ENCODE measurements around the gene NCOA6. TPM values are rescaled to one million over a fixed set of nuclear protein-coding genes. Genes with fewer than 3 reads are reported as not detected.
A peak's percentile ranks its signal among the peaks of the same experiment; 100 is the strongest.

NCOA6 gene
- total and polyA plus RNA-seq, 7 experiments from 2014 or later, result 4.6 to 31.9 (median 26.5) TPM

DNA sequence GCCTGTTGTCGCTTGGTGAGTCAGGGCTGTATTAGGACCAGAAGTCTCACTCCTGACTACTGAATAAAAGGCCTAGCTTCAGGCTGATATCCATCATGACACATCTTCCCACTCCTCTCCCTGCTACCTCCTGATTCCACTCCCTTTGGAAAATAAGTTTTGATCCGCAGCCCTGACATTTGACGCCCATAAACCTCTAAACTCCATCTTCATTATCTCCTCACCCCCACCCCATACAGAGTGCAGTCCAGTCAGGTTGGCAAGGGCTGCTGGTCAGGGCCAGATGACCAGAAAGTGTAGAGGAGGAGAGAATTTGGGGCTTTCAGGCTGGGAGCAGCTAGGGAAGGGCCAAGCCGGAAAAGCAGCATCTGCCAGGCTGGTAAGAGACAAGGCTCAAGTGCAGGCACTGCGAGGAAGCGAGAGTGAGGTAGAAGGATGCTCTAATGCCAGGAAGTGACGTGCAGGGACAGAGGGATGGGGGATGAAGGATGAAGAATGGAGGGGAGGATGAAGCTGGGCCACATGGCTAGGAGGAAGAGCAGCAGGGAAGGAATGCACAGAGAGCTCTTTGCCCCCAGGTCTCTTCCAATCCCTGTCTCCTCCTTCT, 46.0 kb upstream of the NCOA6 start:
- ATAC-seq (no peak), DNase-seq (no peak)
- peak overlapping the region; percentile 84 to 97 (median 88) for H3K4me3 Mint-ChIP-seq
- Histone ChIP-seq H3K4me3 (ENCODE audit: low read length) (no peak overlapping the region), H3K4me1 (ENCODE audit: control insufficient read depth in 2 of 2, insufficient read depth in 2 of 2, low read length in 2 of 2) (peaks cover 30 to 44% of the 10 kb centered on the region in 2 donors), H3K36me3 (ENCODE audit: control insufficient read depth in 2 of 3, insufficient read depth in 3 of 3, low read length in 3 of 3) (no peaks in the 10 kb centered on the region), H3K27me3 (ENCODE audit: control insufficient read depth in 2 of 2, insufficient read depth in 2 of 2, low read length in 2 of 2) (no peaks in the 10 kb centered on the region), H3K9me3 (ENCODE audit: control insufficient read depth in 2 of 3, low read length in 3 of 3) (no peaks in the 10 kb centered on the region), H3K27ac (ENCODE audit: low read depth, low read length) (peak overlapping the region; percentile 72)
- H3K4me1 Mint-ChIP-seq, result peaks cover 45 to 77% (median 68%) of the 10 kb centered on the region in 7 donors
- peaks cover 0 to 1% (median 0%) of the 10 kb centered on the region in 11 donors for H3K9me3 Mint-ChIP-seq
- H3K36me3 Mint-ChIP-seq, result peaks cover 0 to 3% (median 0%) of the 10 kb centered on the region in 5 donors
- H3K27me3 Mint-ChIP-seq, result no peaks in the 10 kb centered on the region
- CTCF ChIA-PET, result interaction anchor here (6.0 kb wide), 1 partner anchor 86 kb away, joined by 33 read pairs; the partner anchor contains the start of genes GSS and MYH7B
- peak overlapping the region in 8 of 9 donors; percentile 14 to 90 (median 82) for H3K27ac Mint-ChIP-seq
- POLR2A ChIA-PET, result interaction anchor here (6.0 kb wide), 1 partner anchor 85 kb away, joined by 32 read pairs; the partner anchor contains the start of genes GSS and MYH7B
- intact Hi-C loops (cut with micrococcal nuclease), result loop anchor here (5.0 to 10.0 kb wide), 4 partner anchors 276 to 873 kb away; partner anchors contain the start of genes CEP250 (in 1 of the 2), EDEM2 (in 1 of the 2), MMP24OS (in 1 of the 2) and RBM39 (in 1 of the 2)

DNA sequence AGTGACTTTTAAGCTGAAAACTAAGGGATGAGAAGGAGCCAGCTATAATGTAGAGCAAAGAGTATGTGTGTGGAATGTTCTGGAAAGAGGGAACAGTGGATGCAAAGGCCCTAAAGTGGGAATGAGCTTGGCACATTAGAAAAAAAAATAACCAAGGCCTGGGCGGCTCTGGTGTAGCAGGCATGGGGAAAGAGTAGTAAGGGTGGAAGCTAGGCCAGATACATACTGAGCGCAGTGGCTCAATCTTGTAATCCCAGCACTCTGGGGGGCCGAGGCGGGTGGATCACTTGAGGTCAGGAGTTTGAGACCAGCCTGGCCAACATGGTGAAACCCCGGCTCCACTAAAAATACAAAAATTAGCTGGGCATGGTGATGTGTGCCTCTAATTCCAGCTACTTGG, 38.8 kb upstream of the NCOA6 start:
- peaks cover 0 to 33% (median 5%) of the 10 kb centered on the region in 5 donors for H3K36me3 Mint-ChIP-seq

DNA sequence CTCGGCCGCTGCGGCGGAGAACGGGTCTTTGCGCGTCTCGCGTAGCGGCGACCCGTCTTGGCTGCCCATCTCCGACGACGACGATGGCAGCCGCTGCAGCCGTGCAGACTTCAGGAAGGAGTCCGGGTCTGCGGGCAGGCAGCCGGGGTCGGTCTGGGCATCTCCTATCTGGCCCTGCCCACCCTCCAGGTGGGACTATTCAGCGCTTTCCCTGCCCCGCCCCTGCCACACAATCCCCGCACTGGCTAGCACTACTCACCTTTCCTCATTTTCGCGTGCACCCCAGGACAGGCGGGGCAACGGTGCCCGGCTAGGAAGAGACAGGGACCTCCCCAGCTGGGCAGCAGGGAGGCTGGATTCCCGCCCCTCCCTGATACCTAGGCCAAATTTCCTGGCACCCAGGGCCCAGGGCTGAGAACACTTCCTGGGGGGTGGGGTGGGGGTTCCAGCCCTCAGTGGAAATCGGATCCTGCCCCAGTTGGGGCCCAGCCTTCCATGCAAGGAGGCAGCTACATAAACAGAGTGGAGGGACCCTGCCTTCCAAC, 38.0 kb upstream of the NCOA6 start:
- H3K9me3 ChIP-seq (ENCODE audit: control insufficient read depth in 2 of 3, low read length in 3 of 3), result no peaks in the 10 kb centered on the region
- intact Hi-C loops (cut with micrococcal nuclease), result no loop called here
- Mint-ChIP-seq H3K36me3 (peaks cover 0 to 37% (median 5%) of the 10 kb centered on the region in 5 donors), H3K27ac (no peak overlapping the region), H3K9me3 (no peaks in the 10 kb centered on the region), H3K4me3 (no peak overlapping the region), H3K27me3 (no peaks in the 10 kb centered on the region), H3K4me1 (peaks cover 1 to 22% (median 11%) of the 10 kb centered on the region in 7 donors)
- no peak overlapping the region for H3K27ac ChIP-seq (ENCODE audit: low read depth, low read length)
- no peaks in the 10 kb centered on the region for H3K27me3 ChIP-seq (ENCODE audit: control insufficient read depth in 2 of 2, insufficient read depth in 2 of 2, low read length in 2 of 2)
- DNase-seq (no peak), ATAC-seq (no peak)
- H3K4me3 ChIP-seq (ENCODE audit: low read length), result no peak overlapping the region
- no peaks in the 10 kb centered on the region for H3K4me1 ChIP-seq (ENCODE audit: control insufficient read depth in 2 of 2, insufficient read depth in 2 of 2, low read length in 2 of 2)
- ChIA-PET POLR2A (interaction anchor here (1.8 kb wide), 1 partner anchor 16 kb away, joined by 6 read pairs; no protein-coding TSS in a partner anchor), CTCF (no interaction called here)
- peaks cover 0 to 57% (median 0%) of the 10 kb centered on the region in 3 experiments for H3K36me3 ChIP-seq (ENCODE audit: control insufficient read depth in 2 of 3, insufficient read depth in 3 of 3, low read length in 3 of 3)

More for the DNA sequence above, 38.8 kb upstream of the NCOA6 start:
- Mint-ChIP-seq H3K4me3 (no peak overlapping the region), H3K9me3 (no peaks in the 10 kb centered on the region), H3K27ac (peak overlapping the region in 3 of 9 donors; percentile 14 to 53 (median 28)), H3K27me3 (no peaks in the 10 kb centered on the region), H3K4me1 (peaks cover 1 to 22% (median 14%) of the 10 kb centered on the region in 7 donors)
- no peak for ATAC-seq
- H3K27ac ChIP-seq (ENCODE audit: low read depth, low read length), result no peak overlapping the region
- intact Hi-C loops (cut with micrococcal nuclease), result no loop called here
- CTCF ChIA-PET, result no interaction called here
- no peaks in the 10 kb centered on the region for H3K27me3 ChIP-seq (ENCODE audit: control insufficient read depth in 2 of 2, insufficient read depth in 2 of 2, low read length in 2 of 2)
- no peaks in the 10 kb centered on the region for H3K9me3 ChIP-seq (ENCODE audit: control insufficient read depth in 2 of 3, low read length in 3 of 3)
- H3K4me1 ChIP-seq (ENCODE audit: control insufficient read depth in 2 of 2, insufficient read depth in 2 of 2, low read length in 2 of 2), result no peaks in the 10 kb centered on the region
- H3K4me3 ChIP-seq (ENCODE audit: low read length), result no peak overlapping the region
- DNase-seq, result no peak
- POLR2A ChIA-PET, result no interaction called here
- peaks cover 0 to 52% (median 0%) of the 10 kb centered on the region in 3 experiments for H3K36me3 ChIP-seq (ENCODE audit: control insufficient read depth in 2 of 3, insufficient read depth in 3 of 3, low read length in 3 of 3)

DNA sequence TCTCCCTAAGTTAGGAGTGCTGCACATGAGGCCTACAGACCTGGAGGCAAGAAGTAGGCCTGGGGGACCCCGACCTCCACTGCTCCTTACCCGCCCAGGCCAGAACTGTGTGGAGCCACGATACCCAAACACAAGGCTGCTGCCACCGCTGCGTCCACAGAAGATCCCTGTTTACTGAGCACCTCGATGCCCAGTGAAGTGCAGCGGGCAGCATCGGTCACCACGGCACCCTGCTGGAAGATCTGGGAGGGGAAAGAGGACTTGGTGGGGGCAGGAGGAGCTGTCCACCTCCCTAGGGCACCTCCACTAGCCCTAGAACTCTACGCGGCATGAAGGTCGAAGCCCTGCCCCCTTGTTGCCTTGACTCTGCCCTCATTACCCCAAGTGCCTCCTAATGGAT, 37.3 kb upstream of the NCOA6 start:
- POLR2A ChIA-PET, result interaction anchor here (1.8 kb wide), 1 partner anchor 15 kb away, joined by 6 read pairs; no protein-coding TSS in a partner anchor
- peak overlapping the region in 1 of 9 donors; percentile 10 for H3K27ac Mint-ChIP-seq
- no peaks in the 10 kb centered on the region for H3K4me1 ChIP-seq (ENCODE audit: control insufficient read depth in 2 of 2, insufficient read depth in 2 of 2, low read length in 2 of 2)

DNA sequence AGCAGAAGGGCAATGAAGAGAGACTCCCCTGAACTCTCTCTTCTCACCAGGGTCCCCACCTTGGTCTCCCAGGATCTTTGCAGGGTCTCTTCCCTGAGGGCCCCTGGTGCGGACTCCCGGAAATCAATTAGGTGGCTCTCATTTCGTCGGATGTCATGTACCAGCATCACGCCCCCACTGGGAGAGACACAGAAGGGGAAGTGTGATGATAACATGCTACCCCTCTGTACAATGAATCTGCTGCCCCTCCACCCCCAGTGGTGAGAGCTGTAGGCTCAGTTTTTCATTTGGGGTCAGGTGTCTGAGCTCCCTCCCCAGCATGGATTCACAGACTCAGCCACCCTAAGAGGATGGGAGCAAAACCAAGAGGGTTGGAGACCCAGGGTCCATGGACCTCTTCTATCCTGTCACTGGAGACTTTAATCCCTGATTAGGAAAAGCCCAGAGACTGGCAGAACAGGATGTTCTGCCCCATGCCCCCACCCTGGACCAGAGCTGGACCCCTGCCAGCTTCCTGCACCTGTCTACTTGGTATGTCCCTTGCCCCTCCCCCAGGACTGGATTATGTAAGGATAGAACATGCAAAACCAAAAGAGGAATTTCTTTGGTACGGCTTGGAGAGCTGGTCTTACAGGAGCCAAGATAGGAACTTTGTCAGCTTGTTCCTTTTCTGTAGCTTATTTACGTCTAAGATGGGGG, 36.1 kb upstream of the NCOA6 start:
- Histone ChIP-seq H3K27ac (ENCODE audit: low read depth, low read length) (no peak overlapping the region), H3K27me3 (ENCODE audit: control insufficient read depth in 2 of 2, insufficient read depth in 2 of 2, low read length in 2 of 2) (no peaks in the 10 kb centered on the region), H3K9me3 (ENCODE audit: control insufficient read depth in 2 of 3, low read length in 3 of 3) (no peaks in the 10 kb centered on the region), H3K4me1 (ENCODE audit: control insufficient read depth in 2 of 2, insufficient read depth in 2 of 2, low read length in 2 of 2) (no peaks in the 10 kb centered on the region), H3K36me3 (ENCODE audit: control insufficient read depth in 2 of 3, insufficient read depth in 3 of 3, low read length in 3 of 3) (peaks cover 0 to 72% (median 0%) of the 10 kb centered on the region in 3 experiments), H3K4me3 (ENCODE audit: low read length) (no peak overlapping the region)
- no peaks in the 10 kb centered on the region for H3K27me3 Mint-ChIP-seq
- DNase-seq (peak in 1 of 9 donors; percentile 11), ATAC-seq (no peak)
- ChIA-PET POLR2A (interaction anchor here (1.8 kb wide), 1 partner anchor 14 kb away, joined by 6 read pairs; no protein-coding TSS in a partner anchor), CTCF (no interaction called here)
- peaks cover 0 to 46% (median 14%) of the 10 kb centered on the region in 5 donors for H3K36me3 Mint-ChIP-seq
- peaks cover 0 to 17% (median 5%) of the 10 kb centered on the region in 7 donors for H3K4me1 Mint-ChIP-seq
- H3K27ac Mint-ChIP-seq, result no peak overlapping the region
- H3K4me3 Mint-ChIP-seq, result no peak overlapping the region
- no peaks in the 10 kb centered on the region for H3K9me3 Mint-ChIP-seq
- intact Hi-C loops (cut with micrococcal nuclease), result no loop called here

More for the DNA sequence above, 37.3 kb upstream of the NCOA6 start:
- Mint-ChIP-seq H3K27me3 (no peaks in the 10 kb centered on the region), H3K9me3 (no peaks in the 10 kb centered on the region), H3K36me3 (peaks cover 0 to 42% (median 10%) of the 10 kb centered on the region in 5 donors), H3K4me1 (peaks cover 0 to 22% (median 9%) of the 10 kb centered on the region in 7 donors), H3K4me3 (no peak overlapping the region)
- peaks cover 0 to 63% (median 0%) of the 10 kb centered on the region in 3 experiments for H3K36me3 ChIP-seq (ENCODE audit: control insufficient read depth in 2 of 3, insufficient read depth in 3 of 3, low read length in 3 of 3)
- no peak overlapping the region for H3K4me3 ChIP-seq (ENCODE audit: low read length)
- CTCF ChIA-PET, result interaction anchor here (0.6 kb wide), 1 partner anchor 1642 kb away, joined by 3 read pairs; no protein-coding TSS in a partner anchor
- no peak for DNase-seq
- ATAC-seq, result no peak
- no peak overlapping the region for H3K27ac ChIP-seq (ENCODE audit: low read depth, low read length)
- no peaks in the 10 kb centered on the region for H3K27me3 ChIP-seq (ENCODE audit: control insufficient read depth in 2 of 2, insufficient read depth in 2 of 2, low read length in 2 of 2)
- H3K9me3 ChIP-seq (ENCODE audit: control insufficient read depth in 2 of 3, low read length in 3 of 3), result no peaks in the 10 kb centered on the region
- intact Hi-C loops (cut with micrococcal nuclease), result no loop called here

DNA sequence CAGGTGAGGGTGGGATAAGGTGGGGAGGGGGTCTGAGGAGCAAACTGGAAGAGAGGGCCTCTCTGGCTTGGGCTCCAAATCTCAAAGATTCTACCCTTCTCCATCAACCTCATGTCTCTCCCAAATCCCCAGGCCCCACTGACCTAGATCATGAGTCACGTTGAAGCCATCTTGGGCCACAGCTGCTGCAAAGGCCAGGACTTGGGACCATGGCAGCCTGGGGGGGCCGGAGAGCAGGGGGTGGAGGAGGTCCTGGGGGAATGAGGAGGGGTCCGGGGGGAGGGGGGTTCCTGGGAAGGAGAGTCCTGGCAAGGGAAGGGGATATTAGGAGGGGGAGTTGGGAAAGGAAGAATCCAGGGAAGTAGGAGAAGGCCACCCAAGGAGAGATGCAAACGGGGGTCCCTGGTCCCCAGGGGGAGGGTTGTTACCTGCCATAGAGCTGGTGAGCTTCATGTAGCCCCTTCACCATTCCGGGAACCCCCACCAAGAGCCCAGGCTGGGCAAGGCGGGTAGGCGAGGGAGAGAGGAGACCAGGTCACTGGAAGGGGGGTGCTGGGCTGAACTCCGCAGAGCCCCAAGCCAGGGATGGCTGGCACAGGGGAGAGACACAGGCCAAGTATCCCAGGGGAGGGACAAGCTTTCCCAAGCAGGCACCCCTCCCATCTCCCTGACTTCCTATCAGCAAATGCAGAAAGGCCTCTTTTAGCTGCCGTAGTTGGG, 34.5 kb upstream of the NCOA6 start:
- no peaks in the 10 kb centered on the region for H3K9me3 Mint-ChIP-seq
- no peak for ATAC-seq
- no peak overlapping the region for H3K27ac ChIP-seq (ENCODE audit: low read depth, low read length)
- H3K27ac Mint-ChIP-seq, result no peak overlapping the region
- H3K4me1 Mint-ChIP-seq, result peaks cover 0 to 14% (median 4%) of the 10 kb centered on the region in 7 donors
- H3K36me3 ChIP-seq (ENCODE audit: control insufficient read depth in 2 of 3, insufficient read depth in 3 of 3, low read length in 3 of 3), result peaks cover 0 to 81% (median 3%) of the 10 kb centered on the region in 3 experiments
- H3K4me1 ChIP-seq (ENCODE audit: control insufficient read depth in 2 of 2, insufficient read depth in 2 of 2, low read length in 2 of 2), result no peaks in the 10 kb centered on the region
- ChIA-PET POLR2A (no interaction called here), CTCF (interaction anchor here (0.6 kb wide), 1 partner anchor 1038 kb away, joined by 3 read pairs; no protein-coding TSS in a partner anchor)
- H3K4me3 ChIP-seq (ENCODE audit: low read length), result no peak overlapping the region
- DNase-seq, result peak in 1 of 9 donors; percentile 8
- H3K9me3 ChIP-seq (ENCODE audit: control insufficient read depth in 2 of 3, low read length in 3 of 3), result no peaks in the 10 kb centered on the region
- intact Hi-C loops (cut with micrococcal nuclease), result no loop called here
- H3K27me3 Mint-ChIP-seq, result no peaks in the 10 kb centered on the region
- peaks cover 0 to 50% (median 20%) of the 10 kb centered on the region in 5 donors for H3K36me3 Mint-ChIP-seq
- H3K27me3 ChIP-seq (ENCODE audit: control insufficient read depth in 2 of 2, insufficient read depth in 2 of 2, low read length in 2 of 2), result no peaks in the 10 kb centered on the region
- H3K4me3 Mint-ChIP-seq, result no peak overlapping the region

Measured in naive thymus-derived CD4-positive, alpha-beta T cell (primary cell).